ENCODE measurements around the gene CFD. TPM values are rescaled to one million over a fixed set of nuclear protein-coding genes. Genes with fewer than 3 reads are reported as not detected.

Gene CFD
- total RNA-seq, 2 experiments from 2014 or later: 2.3 to 2.9 TPM

- H3K27me3 ChIP-seq (ENCODE audit: control insufficient read depth in 1 of 2, insufficient read depth in 2 of 2, low read length in 2 of 2): no peaks in the 10 kb centered on the region
- peaks cover 61% of the 10 kb centered on the region for H3K36me3 ChIP-seq (ENCODE audit: insufficient read depth, low read length)
- H3K4me1 ChIP-seq (ENCODE audit: insufficient read depth, low read length): peaks cover 1% of the 10 kb centered on the region
- ChIA-PET CTCF (no interaction called here), POLR2A (no interaction called here)
- Mint-ChIP-seq H3K27ac (no peak overlapping the region), H3K27me3 (no peaks in the 10 kb centered on the region), H3K4me3 (no peak overlapping the region), H3K36me3 (ENCODE audit: low read depth) (peaks cover 47% of the 10 kb centered on the region), H3K4me1 (ENCODE audit: low read depth) (peaks cover 2% of the 10 kb centered on the region), H3K9me3 (no peaks in the 10 kb centered on the region)
- H3K4me3 ChIP-seq (ENCODE audit: low read length): no peak overlapping the region
- TF ChIP-seq CTCF (IDR thresholded peaks at IDR 0.05): no peak
- intact Hi-C loops (cut with DNase I, micrococcal nuclease): no loop called here
- ATAC-seq (ENCODE audit: poor library complexity) (no peak), DNase-seq (no peak)
- H3K9me3 ChIP-seq (ENCODE audit: control insufficient read depth in 1 of 2, insufficient read depth in 1 of 2, low read length in 2 of 2): no peaks in the 10 kb centered on the region
- no peak overlapping the region for H3K27ac ChIP-seq (ENCODE audit: low read depth in 1 of 2, low read length in 2 of 2)
Measured at GRCh38 chr19:883661-884211, 24.3 kb downstream of the CFD start.

- Histone ChIP-seq H3K4me1 (ENCODE audit: insufficient read depth, low read length) (peaks cover 4% of the 10 kb centered on the region), H3K27me3 (ENCODE audit: control insufficient read depth in 1 of 2, insufficient read depth in 2 of 2, low read length in 2 of 2) (no peaks in the 10 kb centered on the region), H3K27ac (ENCODE audit: low read depth in 1 of 2, low read length in 2 of 2) (no peak overlapping the region), H3K36me3 (ENCODE audit: insufficient read depth, low read length) (peaks cover 67% of the 10 kb centered on the region), H3K9me3 (ENCODE audit: control insufficient read depth in 1 of 2, insufficient read depth in 1 of 2, low read length in 2 of 2) (no peaks in the 10 kb centered on the region), H3K4me3 (ENCODE audit: low read length) (no peak overlapping the region)
- no peak overlapping the region for H3K4me3 Mint-ChIP-seq
- ATAC-seq (ENCODE audit: poor library complexity): no peak
- H3K27ac Mint-ChIP-seq: no peak overlapping the region
- H3K36me3 Mint-ChIP-seq (ENCODE audit: low read depth): peaks cover 55% of the 10 kb centered on the region
- no peak for TF ChIP-seq CTCF (IDR thresholded peaks at IDR 0.05)
- POLR2A ChIA-PET: no interaction called here
- peaks cover 7% of the 10 kb centered on the region for H3K4me1 Mint-ChIP-seq (ENCODE audit: low read depth)
- no peaks in the 10 kb centered on the region for H3K27me3 Mint-ChIP-seq
- intact Hi-C loops (cut with DNase I, micrococcal nuclease): no loop called here
- no peaks in the 10 kb centered on the region for H3K9me3 Mint-ChIP-seq
- CTCF ChIA-PET: no interaction called here
- DNase-seq: no peak
Measured at GRCh38 chr19:884420-885211, 25.2 kb downstream of the CFD start.

- DNase-seq (no peak), ATAC-seq (ENCODE audit: poor library complexity) (no peak)
- TF ChIP-seq CTCF (IDR thresholded peaks at IDR 0.05): no peak
- Mint-ChIP-seq H3K4me1 (ENCODE audit: low read depth) (peaks cover 7% of the 10 kb centered on the region), H3K9me3 (no peaks in the 10 kb centered on the region), H3K27ac (no peak overlapping the region), H3K27me3 (no peaks in the 10 kb centered on the region), H3K4me3 (no peak overlapping the region), H3K36me3 (ENCODE audit: low read depth) (peaks cover 61% of the 10 kb centered on the region)
- intact Hi-C loops (cut with DNase I, micrococcal nuclease): no loop called here
- Histone ChIP-seq H3K36me3 (ENCODE audit: insufficient read depth, low read length) (peaks cover 74% of the 10 kb centered on the region), H3K27me3 (ENCODE audit: control insufficient read depth in 1 of 2, insufficient read depth in 2 of 2, low read length in 2 of 2) (no peaks in the 10 kb centered on the region), H3K9me3 (ENCODE audit: control insufficient read depth in 1 of 2, insufficient read depth in 1 of 2, low read length in 2 of 2) (no peaks in the 10 kb centered on the region), H3K4me3 (ENCODE audit: low read length) (no peak overlapping the region), H3K4me1 (ENCODE audit: insufficient read depth, low read length) (peaks cover 4% of the 10 kb centered on the region), H3K27ac (ENCODE audit: low read depth in 1 of 2, low read length in 2 of 2) (no peak overlapping the region)
- CTCF ChIA-PET: interaction anchor here (0.9 kb wide), 1 partner anchor 22 kb away, joined by 3 read pairs; no protein-coding TSS in a partner anchor
- POLR2A ChIA-PET: no interaction called here
Measured at GRCh38 chr19:885536-886224, 26.2 kb downstream of the CFD start.
